MG63 (cell line): ENCODE measurements around the gene TEX47. TPM values are rescaled to one million over a fixed set of nuclear protein-coding genes. Genes with fewer than 3 reads are reported as not detected.

Experiments used
- DNase-seq: peaks from one replicate; pipeline ENCODE4 v3.0.0-alpha.2; 2020
- H3K27me3 ChIP-seq: fragments of 250-450 bp; sonication (Bioruptor Pico); 2 replicates; pipeline ENCODE4 v1.5.1; 2020; ENCODE audit warnings: mild to moderate bottlenecking, moderate library complexity
- H3K36me3 ChIP-seq: fragments of 250-450 bp; sonication (Bioruptor Pico); 2 replicates; pipeline ENCODE4 v1.5.1; 2020; ENCODE audit warnings: mild to moderate bottlenecking, moderate library complexity
- H3K4me3 ChIP-seq: fragments of 250-450 bp; sonication (Bioruptor Pico); 2 replicates; pipeline ENCODE4 v1.5.1; 2020; ENCODE audit warnings: mild to moderate bottlenecking, moderate library complexity
- H3K9me3 ChIP-seq: fragments of 250-450 bp; sonication (Bioruptor Pico); 2 replicates; pipeline ENCODE4 v1.5.1; 2020; ENCODE audit warnings: mild to moderate bottlenecking, moderate library complexity
- total RNA-seq: library from RNA; depleted of rRNA; stranded (reverse); fragments of >200 nt; shearing (Covaris generic); gene quantifications from 2 replicates; pipeline ENCODE4 v1.2.3, GENCODE V29; 2014; ENCODE audit warnings: low replicate concordance; rRNA removed

TEX47 gene
- total RNA-seq, 1 experiment from 2014 or later: not detected

- DNase-seq: peak; percentile 16
- H3K9me3 ChIP-seq: no peaks in the 10 kb centered on the region
- H3K4me3 ChIP-seq: peak within 1 kb of the TSS; percentile 47
- H3K27me3 ChIP-seq: peaks cover 8% of the 10 kb centered on the region; the same call in 1 of the 2 replicates
- no peaks in the 10 kb centered on the region for H3K36me3 ChIP-seq
Measured at GRCh38 chr7:88759230-88760135, 36.1 kb downstream of the TEX47 start, which contains the start of gene ZNF804B. TSS of gene ZNF804B (plus strand) at chr7:88759700. CDS start at chr7:88759977, 277 bp downstream.

DNA sequence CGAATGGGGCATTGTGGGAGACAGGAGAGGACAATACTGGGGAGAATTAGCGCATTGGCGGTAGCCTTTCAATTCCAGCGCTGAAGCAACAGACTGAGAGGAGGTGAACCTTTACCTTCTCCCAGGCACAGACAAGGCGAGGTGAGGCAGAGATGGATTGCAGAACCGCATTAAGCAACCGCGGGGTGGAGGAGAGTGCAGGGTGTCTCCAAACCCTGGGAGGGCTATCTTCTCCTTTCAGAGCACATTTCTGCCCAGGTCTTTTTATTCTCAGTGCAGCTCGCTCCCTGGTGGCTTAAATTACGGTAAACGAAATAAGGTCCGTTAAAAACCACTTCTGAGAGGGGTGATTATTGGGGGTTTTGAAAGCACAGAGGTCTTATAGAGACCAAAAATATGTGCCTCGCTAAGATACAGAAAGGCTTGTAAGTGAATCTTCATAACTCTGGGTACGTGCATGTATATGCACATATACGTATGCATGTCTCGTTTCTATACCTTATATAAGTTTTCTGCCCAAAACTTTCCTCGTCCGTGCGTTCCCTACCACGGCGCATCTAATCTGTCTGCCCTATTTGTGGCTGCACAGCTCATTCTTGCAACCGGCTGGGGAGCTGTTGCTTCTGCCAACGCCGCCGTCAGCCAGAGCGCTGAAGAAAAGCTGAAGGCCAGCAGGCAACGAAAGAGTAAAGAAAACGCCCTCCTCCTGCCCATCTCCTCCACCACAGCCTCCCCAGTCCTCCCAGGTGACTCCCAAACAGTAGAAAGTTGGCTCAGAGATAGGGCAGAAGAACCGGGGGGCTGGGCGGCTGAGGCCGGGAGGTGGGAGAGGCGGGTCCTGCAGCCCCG lies 36.9 kb downstream of the TEX47 start:
- Histone ChIP-seq H3K9me3 (no peaks in the 10 kb centered on the region), H3K36me3 (no peaks in the 10 kb centered on the region), H3K4me3 (peak overlapping the region; percentile 47), H3K27me3 (peaks cover 8% of the 10 kb centered on the region; the same call in 1 of the 2 replicates)
- peak; percentile 46 for DNase-seq

GRCh38 chr7:88757371-88757770 lies 38.2 kb downstream of the TEX47 start:
- H3K27me3 ChIP-seq: peaks cover 8% of the 10 kb centered on the region; the same call in 1 of the 2 replicates
- DNase-seq: no peak
- H3K36me3 ChIP-seq: no peaks in the 10 kb centered on the region
- H3K4me3 ChIP-seq: no peak overlapping the region
- no peaks in the 10 kb centered on the region for H3K9me3 ChIP-seq

DNA sequence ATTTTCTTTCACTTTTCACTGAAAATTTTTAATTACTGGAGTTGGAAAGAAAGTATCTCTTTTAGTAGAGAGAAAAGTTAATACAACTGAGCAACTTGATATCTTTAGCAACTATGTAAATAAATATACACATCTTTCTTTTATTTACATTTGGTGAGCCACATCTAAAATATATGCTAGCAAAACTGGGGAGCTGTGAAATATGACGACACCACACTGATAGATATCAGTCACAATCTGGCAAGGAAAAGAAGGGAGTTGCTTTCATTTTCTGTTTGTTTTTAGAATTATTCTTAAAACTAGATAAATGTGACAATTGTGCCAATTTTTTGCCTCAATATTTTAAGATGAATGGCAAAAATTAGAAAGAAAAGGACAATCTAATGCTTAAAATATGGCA lies 38.7 kb downstream of the TEX47 start:
- Histone ChIP-seq H3K4me3 (no peak overlapping the region), H3K27me3 (peaks cover 7% of the 10 kb centered on the region; the same call in 1 of the 2 replicates), H3K36me3 (no peaks in the 10 kb centered on the region), H3K9me3 (no peaks in the 10 kb centered on the region)
- DNase-seq: no peak

DNA sequence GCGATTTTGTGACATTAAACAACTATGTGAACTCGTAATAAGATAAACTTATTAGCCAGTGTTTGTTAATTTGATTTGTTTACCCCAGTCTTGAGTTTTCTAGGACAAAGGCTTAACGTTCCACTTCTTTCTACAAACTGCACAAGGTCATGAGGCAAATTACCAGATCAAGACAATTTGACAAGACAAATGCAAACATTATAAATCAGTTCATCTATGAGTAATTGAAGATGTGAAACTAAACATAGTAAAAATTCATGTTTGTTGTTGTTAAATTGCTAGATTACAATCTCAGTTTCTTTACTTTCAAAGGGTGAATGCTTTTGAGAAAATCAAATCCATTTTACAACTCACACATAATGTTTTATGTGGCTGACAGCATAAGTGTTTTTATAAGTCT lies 49.4 kb downstream of the TEX47 start:
- no peaks in the 10 kb centered on the region for H3K27me3 ChIP-seq
- no peaks in the 10 kb centered on the region for H3K9me3 ChIP-seq
- no peak overlapping the region for H3K4me3 ChIP-seq
- H3K36me3 ChIP-seq: no peaks in the 10 kb centered on the region
- DNase-seq: no peak

Other genes starting within 250 kb of the TEX47 start
- gene ZNF804B, start 36.0 kb downstream of the TEX47 start, total RNA-seq: not detected in 2 replicates